ENCODE results near the gene TTLL11.

The TTLL11 gene

GRCh38 chr9:121865884-121866283, 227.2 kb downstream of the TTLL11 start:
- H3K36me3 ChIP-seq (ENCODE audit: insufficient read depth, low read length): no peaks in the 10 kb centered on the region
- no peak overlapping the region for H3K27ac ChIP-seq (ENCODE audit: low read depth, low read length)
- H3K4me3 ChIP-seq (ENCODE audit: low read length): no peak overlapping the region
- H3K4me1 ChIP-seq (ENCODE audit: insufficient read depth, low read length): peaks cover 17% of the 10 kb centered on the region
- no peaks in the 10 kb centered on the region for H3K27me3 ChIP-seq (ENCODE audit: insufficient read depth, low read length)
- no peaks in the 10 kb centered on the region for H3K9me3 ChIP-seq (ENCODE audit: insufficient read depth, low read depth, low read length)
- H3K9ac ChIP-seq (ENCODE audit: low read depth, low read length): no peak overlapping the region
- WGBS: 95% methylated on average over 6 of the region's 7 CpGs

- 91% methylated on average over 2 of the region's 6 CpGs for WGBS
- no peak overlapping the region for H3K4me3 ChIP-seq (ENCODE audit: low read length)
- H3K36me3 ChIP-seq (ENCODE audit: insufficient read depth, low read length): no peaks in the 10 kb centered on the region
- no peaks in the 10 kb centered on the region for H3K27me3 ChIP-seq (ENCODE audit: insufficient read depth, low read length)
- H3K4me1 ChIP-seq (ENCODE audit: insufficient read depth, low read length): peaks cover 17% of the 10 kb centered on the region
- H3K9ac ChIP-seq (ENCODE audit: low read depth, low read length): no peak overlapping the region
- H3K27ac ChIP-seq (ENCODE audit: low read depth, low read length): no peak overlapping the region
- H3K9me3 ChIP-seq (ENCODE audit: insufficient read depth, low read depth, low read length): no peaks in the 10 kb centered on the region
These were observed 228.0 kb downstream of the TTLL11 start for GRCh38 chr9:121865060-121865459.

DNA sequence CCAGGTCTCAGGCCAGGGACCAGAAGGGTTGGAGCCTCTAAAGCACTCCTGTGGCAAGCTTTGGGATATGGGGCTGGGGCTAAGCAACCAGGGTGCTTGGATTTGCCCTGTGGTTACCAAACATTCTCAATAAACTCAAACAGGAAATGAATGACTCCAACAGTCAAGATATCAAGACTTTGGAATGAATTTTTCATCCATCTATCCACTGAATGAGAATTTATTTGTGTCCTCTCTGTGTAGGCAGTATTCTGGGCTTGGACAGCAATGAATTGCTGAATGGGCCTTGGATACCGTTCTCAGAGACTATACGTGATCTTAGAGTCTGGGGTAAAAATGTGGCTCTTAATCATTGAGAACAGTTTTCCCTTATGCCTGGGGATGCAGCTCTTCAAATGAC, 229.2 kb downstream of the TTLL11 start:
- Histone ChIP-seq H3K36me3 (ENCODE audit: insufficient read depth, low read length) (no peaks in the 10 kb centered on the region), H3K9ac (ENCODE audit: low read depth, low read length) (no peak overlapping the region), H3K4me1 (ENCODE audit: insufficient read depth, low read length) (peaks cover 17% of the 10 kb centered on the region), H3K9me3 (ENCODE audit: insufficient read depth, low read depth, low read length) (no peaks in the 10 kb centered on the region), H3K27me3 (ENCODE audit: insufficient read depth, low read length) (no peaks in the 10 kb centered on the region), H3K4me3 (ENCODE audit: low read length) (no peak overlapping the region), H3K27ac (ENCODE audit: low read depth, low read length) (no peak overlapping the region)
- 95% methylated on average over 2 of the region's 2 CpGs for WGBS

- no peak overlapping the region for H3K9ac ChIP-seq (ENCODE audit: low read depth, low read length)
- WGBS: 58% methylated on average over 19 of the region's 19 CpGs
- no peaks in the 10 kb centered on the region for H3K27me3 ChIP-seq (ENCODE audit: insufficient read depth, low read length)
- no peak overlapping the region for H3K27ac ChIP-seq (ENCODE audit: low read depth, low read length)
- no peaks in the 10 kb centered on the region for H3K9me3 ChIP-seq (ENCODE audit: insufficient read depth, low read depth, low read length)
- H3K36me3 ChIP-seq (ENCODE audit: insufficient read depth, low read length): no peaks in the 10 kb centered on the region
- peaks cover 17% of the 10 kb centered on the region for H3K4me1 ChIP-seq (ENCODE audit: insufficient read depth, low read length)
- H3K4me3 ChIP-seq (ENCODE audit: low read length): no peak overlapping the region
These were observed 230.5 kb downstream of the TTLL11 start for GRCh38 chr9:121862371-121863332.

GRCh38 chr9:121861501-121862180, 231.5 kb downstream of the TTLL11 start:
- Histone ChIP-seq H3K36me3 (ENCODE audit: insufficient read depth, low read length) (no peaks in the 10 kb centered on the region), H3K4me1 (ENCODE audit: insufficient read depth, low read length) (peaks cover 17% of the 10 kb centered on the region), H3K9ac (ENCODE audit: low read depth, low read length) (no peak overlapping the region), H3K4me3 (ENCODE audit: low read length) (no peak overlapping the region), H3K9me3 (ENCODE audit: insufficient read depth, low read depth, low read length) (no peaks in the 10 kb centered on the region), H3K27ac (ENCODE audit: low read depth, low read length) (no peak overlapping the region), H3K27me3 (ENCODE audit: insufficient read depth, low read length) (no peaks in the 10 kb centered on the region)
- 63% methylated on average over 4 of the region's 4 CpGs for WGBS

- Histone ChIP-seq H3K9ac (ENCODE audit: low read depth, low read length) (no peak overlapping the region), H3K4me1 (ENCODE audit: insufficient read depth, low read length) (peaks cover 17% of the 10 kb centered on the region), H3K36me3 (ENCODE audit: insufficient read depth, low read length) (no peaks in the 10 kb centered on the region), H3K27me3 (ENCODE audit: insufficient read depth, low read length) (no peaks in the 10 kb centered on the region), H3K4me3 (ENCODE audit: low read length) (no peak overlapping the region), H3K9me3 (ENCODE audit: insufficient read depth, low read depth, low read length) (no peaks in the 10 kb centered on the region), H3K27ac (ENCODE audit: low read depth, low read length) (no peak overlapping the region)
- WGBS: 97% methylated on average over 2 of the region's 2 CpGs
These were observed 232.4 kb downstream of the TTLL11 start for GRCh38 chr9:121860744-121861143.

GRCh38 chr9:121860213-121860612, 232.9 kb downstream of the TTLL11 start:
- WGBS: 93% methylated on average over 3 of the region's 3 CpGs
- Histone ChIP-seq H3K4me3 (ENCODE audit: low read length) (no peak overlapping the region), H3K27ac (ENCODE audit: low read depth, low read length) (no peak overlapping the region), H3K9me3 (ENCODE audit: insufficient read depth, low read depth, low read length) (no peaks in the 10 kb centered on the region), H3K36me3 (ENCODE audit: insufficient read depth, low read length) (no peaks in the 10 kb centered on the region), H3K4me1 (ENCODE audit: insufficient read depth, low read length) (peaks cover 17% of the 10 kb centered on the region), H3K27me3 (ENCODE audit: insufficient read depth, low read length) (no peaks in the 10 kb centered on the region), H3K9ac (ENCODE audit: low read depth, low read length) (no peak overlapping the region)

DNA sequence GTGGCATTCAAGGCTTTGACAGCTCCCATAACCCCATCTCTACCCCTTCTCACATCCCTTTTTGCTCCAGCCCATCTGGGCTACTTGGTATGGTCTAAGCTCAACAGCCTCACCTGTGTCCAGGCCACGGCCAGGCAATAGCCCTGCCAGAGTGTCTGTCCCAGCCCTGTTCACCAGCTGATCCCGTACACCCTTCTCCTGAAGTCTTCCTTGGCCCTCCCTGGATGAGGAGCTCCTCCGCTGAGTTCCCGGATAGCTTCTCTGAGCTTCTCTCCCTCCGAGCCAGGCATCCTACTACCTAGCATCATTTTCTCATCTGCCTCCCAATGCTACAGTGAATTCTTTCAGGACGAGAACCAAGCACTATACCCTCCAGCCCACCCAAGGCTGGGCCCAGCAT, 233.5 kb downstream of the TTLL11 start:
- H3K4me1 ChIP-seq (ENCODE audit: insufficient read depth, low read length): peaks cover 17% of the 10 kb centered on the region
- no peaks in the 10 kb centered on the region for H3K9me3 ChIP-seq (ENCODE audit: insufficient read depth, low read depth, low read length)
- no peaks in the 10 kb centered on the region for H3K36me3 ChIP-seq (ENCODE audit: insufficient read depth, low read length)
- no peak overlapping the region for H3K4me3 ChIP-seq (ENCODE audit: low read length)
- no peak overlapping the region for H3K9ac ChIP-seq (ENCODE audit: low read depth, low read length)
- H3K27me3 ChIP-seq (ENCODE audit: insufficient read depth, low read length): no peaks in the 10 kb centered on the region
- WGBS: 78% methylated on average over 6 of the region's 6 CpGs
- no peak overlapping the region for H3K27ac ChIP-seq (ENCODE audit: low read depth, low read length)

GRCh38 chr9:121858788-121859187, 234.3 kb downstream of the TTLL11 start:
- H3K4me1 ChIP-seq (ENCODE audit: insufficient read depth, low read length): peaks cover 15% of the 10 kb centered on the region
- H3K36me3 ChIP-seq (ENCODE audit: insufficient read depth, low read length): no peaks in the 10 kb centered on the region
- WGBS: 93% methylated on average over 8 of the region's 8 CpGs
- no peak overlapping the region for H3K9ac ChIP-seq (ENCODE audit: low read depth, low read length)
- H3K27ac ChIP-seq (ENCODE audit: low read depth, low read length): no peak overlapping the region
- H3K9me3 ChIP-seq (ENCODE audit: insufficient read depth, low read depth, low read length): no peaks in the 10 kb centered on the region
- H3K4me3 ChIP-seq (ENCODE audit: low read length): no peak overlapping the region
- no peaks in the 10 kb centered on the region for H3K27me3 ChIP-seq (ENCODE audit: insufficient read depth, low read length)

GRCh38 chr9:121857928-121858327, 235.2 kb downstream of the TTLL11 start:
- H3K27ac ChIP-seq (ENCODE audit: low read depth, low read length): no peak overlapping the region
- H3K9ac ChIP-seq (ENCODE audit: low read depth, low read length): no peak overlapping the region
- H3K36me3 ChIP-seq (ENCODE audit: insufficient read depth, low read length): no peaks in the 10 kb centered on the region
- 76% methylated on average over 9 of the region's 9 CpGs for WGBS
- no peak overlapping the region for H3K4me3 ChIP-seq (ENCODE audit: low read length)
- peaks cover 6% of the 10 kb centered on the region for H3K4me1 ChIP-seq (ENCODE audit: insufficient read depth, low read length)
- no peaks in the 10 kb centered on the region for H3K9me3 ChIP-seq (ENCODE audit: insufficient read depth, low read depth, low read length)
- no peaks in the 10 kb centered on the region for H3K27me3 ChIP-seq (ENCODE audit: insufficient read depth, low read length)

- no peak overlapping the region for H3K4me3 ChIP-seq (ENCODE audit: low read length)
- no peak overlapping the region for H3K27ac ChIP-seq (ENCODE audit: low read depth, low read length)
- H3K4me1 ChIP-seq (ENCODE audit: insufficient read depth, low read length): no peaks in the 10 kb centered on the region
- H3K9ac ChIP-seq (ENCODE audit: low read depth, low read length): no peak overlapping the region
- 64% methylated on average over 5 of the region's 5 CpGs for WGBS
- H3K9me3 ChIP-seq (ENCODE audit: insufficient read depth, low read depth, low read length): no peaks in the 10 kb centered on the region
- H3K36me3 ChIP-seq (ENCODE audit: insufficient read depth, low read length): no peaks in the 10 kb centered on the region
- H3K27me3 ChIP-seq (ENCODE audit: insufficient read depth, low read length): no peaks in the 10 kb centered on the region
These were observed 237.6 kb downstream of the TTLL11 start for GRCh38 chr9:121855476-121855875.
